ENCODE measurements around the gene TBX10.
"Not testable (repeated sequence)": the region's sequence is repeated elsewhere in the genome, so short reads cannot be mapped to it uniquely, and the experiment has no call there.

Gene TBX10

DNA sequence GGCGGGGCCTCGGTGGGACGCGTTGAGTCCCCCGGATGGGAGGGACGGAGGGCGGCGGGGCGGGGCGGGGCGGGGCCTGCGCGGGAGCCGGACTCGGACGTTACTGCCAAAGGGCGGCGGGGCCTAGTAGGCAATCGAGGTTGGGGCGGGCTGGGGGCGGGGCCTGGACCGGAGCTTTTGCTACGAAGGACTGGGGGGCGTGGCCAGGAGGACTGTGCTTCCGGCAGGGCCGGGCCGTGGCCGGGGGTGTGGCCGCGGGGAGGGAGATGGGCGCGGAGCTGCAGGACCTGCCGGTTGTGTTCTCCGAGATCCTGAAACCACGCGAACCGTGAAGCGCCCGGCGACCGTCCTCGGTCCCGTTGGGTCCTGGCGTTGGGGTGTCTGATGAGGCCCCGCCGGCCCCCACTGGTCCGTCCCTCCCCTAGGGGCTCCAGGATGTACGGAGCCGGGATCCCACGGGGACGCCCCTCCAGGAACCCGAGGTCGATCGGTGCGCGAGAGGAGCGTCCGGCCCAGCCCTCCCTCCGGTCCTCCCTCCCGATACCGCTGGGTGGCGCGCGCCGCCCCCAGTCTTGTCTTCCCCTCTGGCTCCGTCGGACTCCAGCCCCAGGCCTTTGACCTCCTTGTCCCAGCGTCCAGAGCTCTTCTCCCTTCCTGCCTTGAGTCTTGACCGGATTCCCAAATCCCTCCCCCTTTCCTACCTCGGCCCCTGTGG, 9.2 kb downstream of the TBX10 start:
- DNase-seq: peak; percentile 89 to 96

DNA sequence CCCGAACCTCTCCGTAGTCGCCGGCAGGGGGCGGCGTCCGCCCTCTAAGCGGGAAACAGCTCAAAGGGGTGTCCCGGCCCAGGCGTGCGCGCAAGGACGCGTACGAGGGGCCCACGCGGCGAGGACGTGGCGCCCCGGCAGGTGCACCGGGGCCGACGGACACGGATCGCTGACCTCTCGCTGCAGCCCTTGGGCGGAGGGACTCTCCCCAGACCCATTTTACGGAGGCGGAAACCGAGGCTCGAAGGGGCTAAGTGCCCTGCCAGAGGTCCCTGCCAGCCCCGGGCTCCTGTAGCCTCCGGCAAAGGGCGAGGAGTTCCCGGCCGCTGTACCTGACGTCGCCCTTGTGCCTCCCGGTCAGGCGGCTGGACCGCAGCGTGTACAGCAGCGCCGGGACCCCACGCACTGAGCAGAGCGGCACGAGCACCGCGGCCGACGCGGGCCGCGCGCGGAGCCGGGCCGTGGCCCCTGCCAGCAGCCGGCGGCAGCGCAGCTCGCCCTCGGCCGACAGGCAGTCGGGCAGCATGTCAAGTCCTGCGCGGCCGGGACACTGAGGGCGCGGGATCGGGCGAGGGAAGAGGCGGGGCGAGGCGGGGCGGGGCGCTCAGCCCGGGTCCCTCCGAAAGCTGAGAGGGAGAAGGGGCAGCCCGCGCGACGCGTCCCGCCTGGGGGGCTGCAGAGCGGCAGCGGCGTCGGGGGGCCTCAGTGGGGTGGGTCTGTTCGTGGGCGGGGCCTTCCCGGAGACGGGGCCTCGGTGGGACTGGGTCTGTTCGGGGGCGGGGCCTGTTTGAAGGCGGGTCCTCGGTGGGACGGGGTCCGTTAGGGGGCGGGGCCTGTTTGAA, 10.0 kb downstream of the TBX10 start, which contains the start of gene NUDT8:
Gene NUDT8, minus strand, starts transcription at position 552 of the 842 bp plus-strand sequence. Its CDS starts 26 bp downstream, at position 526.
- DNase-seq: peak; percentile 67 to 73

DNA sequence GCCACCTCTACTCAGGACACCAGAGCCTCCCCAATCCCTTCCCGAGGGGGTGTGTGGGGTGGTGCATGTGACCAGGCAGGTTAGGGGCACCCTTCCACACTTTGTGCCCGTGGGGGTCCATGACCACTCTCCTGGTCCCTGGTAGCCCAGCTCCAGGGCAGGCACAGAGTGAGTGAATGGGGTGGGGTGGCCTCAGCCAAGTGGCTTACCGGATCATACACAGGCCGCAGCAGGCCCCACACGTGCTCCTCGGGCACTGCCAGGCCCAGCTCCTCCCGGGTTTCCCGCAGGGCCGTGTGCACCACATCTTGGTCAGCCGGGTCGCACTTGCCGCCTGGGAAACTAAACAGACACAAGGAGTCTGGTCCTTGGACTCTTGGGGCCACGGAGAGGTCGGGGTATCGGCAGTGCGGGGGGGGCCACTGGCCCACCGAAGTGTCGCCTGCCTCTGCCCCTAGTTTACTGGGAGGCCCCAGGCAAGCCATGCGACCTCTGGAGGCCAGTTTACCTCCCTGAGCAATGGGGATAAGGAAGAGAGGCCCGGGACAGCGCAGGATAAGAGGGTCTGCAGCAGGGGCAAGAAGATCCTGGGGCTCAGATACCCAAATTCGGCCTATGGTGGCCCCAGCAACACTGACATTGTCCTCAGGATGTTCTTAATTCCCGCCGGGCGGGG, 10.7 kb downstream of the TBX10 start:
- no peak for DNase-seq

DNA sequence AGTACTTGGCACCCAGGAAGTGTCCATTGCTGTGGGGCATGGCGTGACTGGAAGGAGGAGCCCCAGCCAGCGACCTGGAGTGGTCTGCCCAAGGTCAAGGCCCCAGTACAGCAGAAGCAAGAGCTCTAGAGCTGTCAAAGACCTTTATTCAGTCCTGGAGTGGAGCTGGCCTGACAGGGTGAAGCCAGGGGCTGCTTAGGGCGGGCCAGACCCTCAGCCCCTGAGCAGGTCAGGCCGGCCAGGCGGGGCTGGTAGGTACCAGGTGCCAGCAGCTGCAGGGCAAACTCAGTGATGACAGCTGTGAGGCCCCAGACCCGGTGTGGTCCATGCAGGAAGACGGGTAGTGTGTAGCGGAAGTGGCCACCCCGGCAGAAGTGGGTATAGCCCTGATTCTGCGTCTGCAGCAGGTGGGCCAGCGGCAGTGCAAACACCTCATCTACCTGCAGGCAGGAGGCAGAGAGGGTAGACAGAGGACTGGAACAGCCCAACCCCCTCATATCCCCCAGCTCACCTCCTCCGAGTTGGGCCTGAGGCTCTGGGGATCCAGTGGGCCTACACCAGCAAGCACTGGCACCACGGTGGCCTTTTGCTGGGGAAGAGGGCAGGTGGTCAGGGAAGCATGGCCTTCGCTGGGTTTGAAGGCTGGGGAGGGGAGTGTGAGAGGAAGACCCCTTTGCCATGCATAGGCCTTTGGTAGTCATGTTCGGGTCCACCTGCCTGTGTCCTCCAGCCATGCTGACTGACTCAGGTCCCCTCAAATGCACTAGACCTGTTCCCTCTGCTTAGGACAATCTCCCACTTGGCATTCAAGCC, 11.5 kb downstream of the TBX10 start:
- DNase-seq: no peak

DNA sequence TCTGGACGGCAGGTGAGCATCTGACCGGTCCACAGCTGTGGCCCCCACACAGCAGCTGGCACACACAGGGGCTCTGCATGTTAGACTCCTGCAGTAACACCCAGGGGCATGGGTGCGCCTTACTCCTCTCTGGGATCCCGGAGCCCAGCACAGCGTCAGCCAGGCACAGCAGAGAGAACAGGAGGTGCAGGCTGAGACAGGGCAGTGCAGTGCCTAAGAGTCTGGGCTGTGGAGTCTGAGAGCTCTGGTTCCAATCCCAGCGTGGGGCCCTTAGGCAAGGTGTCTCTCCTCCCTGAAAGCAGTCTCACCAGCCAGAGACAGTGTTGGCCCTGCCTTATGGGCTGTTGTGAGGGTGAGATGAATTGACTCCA, 12.1 kb downstream of the TBX10 start:
- DNase-seq: no peak

DNA sequence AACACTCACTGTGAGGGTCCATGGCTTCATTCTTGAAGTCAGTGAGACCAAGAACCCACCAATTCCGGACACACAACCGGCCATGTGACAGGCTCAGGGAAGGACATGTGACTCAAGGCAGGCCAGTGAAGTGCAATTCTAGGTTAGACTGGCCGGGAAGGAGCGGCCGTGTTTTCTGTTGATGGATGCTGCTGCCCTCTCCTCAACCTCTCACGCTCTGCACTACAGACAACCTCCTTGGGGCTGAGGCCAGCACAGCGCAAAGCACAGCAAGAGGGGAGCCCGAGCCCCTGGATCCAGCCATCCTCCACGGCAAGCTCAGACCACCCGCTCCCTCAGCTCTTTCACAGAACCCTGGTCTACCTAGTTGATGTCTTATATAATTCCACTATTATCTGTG, 12.6 kb downstream of the TBX10 start:
- no peak for DNase-seq

DNA sequence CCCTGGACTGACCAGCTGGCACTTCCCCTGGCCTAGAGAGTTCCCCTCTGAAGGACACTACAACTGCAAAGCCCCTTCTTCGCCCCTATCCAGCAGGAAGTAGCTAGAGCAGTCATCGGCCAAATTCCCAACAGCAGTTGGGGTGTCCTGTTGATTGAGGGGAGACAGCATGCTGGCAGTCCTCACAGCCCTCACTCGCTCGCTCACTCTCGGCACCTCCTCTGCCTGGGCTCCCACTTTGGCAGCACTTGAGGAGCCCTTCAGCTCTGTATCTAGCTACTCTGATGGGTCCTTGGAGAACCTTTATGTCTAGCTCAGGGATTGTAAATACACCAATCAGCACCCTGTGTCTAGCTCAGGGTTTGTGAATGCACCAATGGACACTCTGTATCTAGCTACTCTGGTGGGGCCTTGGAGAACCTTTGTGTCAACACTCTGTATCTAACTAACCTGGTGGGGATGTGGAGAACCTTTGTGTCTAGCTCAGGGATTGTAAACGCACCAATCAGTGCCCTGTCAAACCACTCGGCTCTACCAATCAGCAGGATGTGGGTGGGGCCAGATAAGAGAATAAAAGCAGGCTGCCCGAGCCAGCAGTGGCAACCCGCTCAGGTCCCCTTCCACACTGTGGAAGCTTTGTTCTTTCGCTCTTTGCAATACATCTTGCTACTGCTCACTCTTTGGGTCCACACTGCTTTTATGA, 13.3 kb downstream of the TBX10 start:
- DNase-seq: not testable (repeated sequence)

DNA sequence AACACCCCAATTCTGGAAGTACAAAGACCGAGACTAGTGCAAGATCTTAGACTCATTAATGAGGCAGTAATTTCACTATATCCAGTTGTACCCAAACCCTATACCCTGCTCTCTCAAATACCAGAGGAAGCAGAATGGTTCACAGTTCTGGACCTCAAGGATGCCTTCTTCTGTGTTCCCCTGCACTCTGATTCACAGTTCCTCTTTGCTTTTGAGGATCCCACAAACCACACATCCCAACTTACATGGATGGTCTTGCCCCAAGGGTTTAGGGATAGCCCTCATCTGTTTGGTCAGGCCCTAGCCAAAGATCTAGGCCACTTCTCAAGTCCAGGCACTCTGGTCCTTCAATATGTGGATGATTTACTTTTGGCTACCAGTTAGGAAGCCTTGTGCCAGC, 15.8 kb downstream of the TBX10 start:
- not testable (repeated sequence) for DNase-seq

DNA sequence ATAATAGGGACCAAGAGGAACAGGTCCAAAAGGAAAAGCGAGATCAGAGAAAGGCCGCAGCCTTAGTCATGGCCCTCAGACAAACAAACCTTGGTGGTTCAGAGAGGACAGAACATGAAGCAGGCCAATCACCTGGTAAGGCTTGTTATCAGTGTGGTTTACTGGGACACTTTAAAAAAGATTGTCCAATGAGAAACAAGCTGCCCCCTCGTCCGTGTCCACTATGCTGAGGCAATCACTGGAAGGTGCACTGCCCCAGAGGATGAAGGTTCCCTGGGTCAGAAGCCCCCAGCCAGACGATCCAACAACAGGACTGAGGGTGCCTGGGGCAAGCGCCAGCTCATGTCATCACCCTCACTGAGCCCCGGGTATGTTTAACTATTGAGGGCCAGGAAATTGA, 16.7 kb downstream of the TBX10 start:
- DNase-seq: not testable (repeated sequence)

DNA sequence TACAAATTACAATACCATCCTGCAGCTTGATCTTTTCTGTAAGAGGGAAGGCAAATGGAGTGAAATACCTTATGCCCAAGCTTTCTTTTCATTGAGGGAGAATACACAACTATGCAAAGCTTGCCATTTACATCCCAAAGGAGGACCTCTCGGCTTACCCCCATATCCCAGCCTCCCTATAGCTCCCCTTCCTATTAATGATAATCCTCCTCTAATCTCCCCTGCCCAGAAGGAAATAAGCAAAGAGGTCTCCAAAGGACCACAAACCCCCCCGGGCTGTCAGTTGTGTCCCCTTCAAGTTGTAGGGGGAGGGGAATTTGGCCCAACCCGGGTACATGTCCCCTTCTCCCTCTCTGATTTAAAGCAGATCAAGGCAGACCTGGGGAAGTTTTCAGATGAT, 17.6 kb downstream of the TBX10 start:
- DNase-seq: not testable (repeated sequence)

DNA sequence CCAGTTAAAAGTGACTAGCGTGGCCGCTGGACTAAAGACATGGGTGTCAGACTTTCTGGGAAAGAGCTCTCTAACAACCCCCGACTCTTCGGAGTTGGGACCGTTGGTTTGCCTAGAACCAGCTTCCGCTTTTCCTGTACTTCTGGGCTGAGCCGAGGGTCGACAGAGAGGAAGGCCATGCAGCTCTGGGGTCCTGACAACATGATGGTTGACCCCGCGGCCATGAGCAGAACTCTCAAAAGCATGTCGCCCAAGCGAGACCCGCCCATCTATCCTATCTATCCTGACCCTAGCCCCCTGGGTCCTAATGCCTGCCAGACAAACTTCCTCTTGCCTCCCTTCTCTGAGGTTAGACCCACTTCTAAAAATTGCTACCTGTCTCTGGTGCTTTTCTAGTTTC, 18.9 kb downstream of the TBX10 start:
- not testable (repeated sequence) for DNase-seq

DNA sequence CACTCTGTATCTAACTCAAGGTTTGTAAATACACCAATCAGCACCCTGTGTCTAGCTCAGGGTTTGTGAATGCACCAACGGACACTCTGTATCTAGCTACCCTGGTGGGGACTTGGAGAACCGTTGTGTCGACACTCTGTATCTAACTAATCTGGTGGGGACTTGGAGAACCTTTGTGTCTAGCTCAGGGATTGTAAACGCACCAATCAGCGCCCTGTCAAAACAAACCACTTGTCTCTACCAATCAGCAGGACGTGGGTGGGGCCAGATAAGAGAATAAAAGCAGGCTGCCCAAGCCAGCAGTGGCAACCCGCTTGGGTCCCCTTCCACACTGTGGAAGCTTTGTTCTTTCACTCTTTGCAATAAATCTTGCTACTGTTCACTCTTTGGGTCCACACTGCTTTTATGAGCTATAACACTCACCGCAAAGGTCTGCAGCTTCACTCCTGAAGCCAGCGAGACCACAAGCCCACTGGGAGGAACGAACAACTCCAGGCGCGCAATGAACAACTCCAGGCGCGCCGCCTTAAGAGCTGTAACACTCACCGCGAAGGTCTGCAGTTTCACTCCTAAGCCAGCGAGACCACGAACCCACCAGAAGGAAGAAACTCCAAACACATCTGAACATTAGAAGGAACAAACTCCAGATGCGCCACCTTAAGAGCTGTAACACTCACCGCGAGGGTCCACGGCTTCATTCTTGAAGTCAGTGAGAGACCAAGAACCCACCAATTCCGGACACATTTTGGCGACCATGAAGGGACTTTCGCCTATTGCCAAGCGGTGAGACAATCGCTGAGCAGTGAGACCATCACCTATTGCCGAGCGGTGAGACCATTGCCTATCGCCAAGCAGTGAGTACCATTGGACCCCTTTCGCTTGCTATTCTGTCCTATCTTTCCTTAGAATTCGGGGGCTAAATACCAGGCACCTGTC, 19.6 kb downstream of the TBX10 start:
- not testable (repeated sequence) for DNase-seq

DNA sequence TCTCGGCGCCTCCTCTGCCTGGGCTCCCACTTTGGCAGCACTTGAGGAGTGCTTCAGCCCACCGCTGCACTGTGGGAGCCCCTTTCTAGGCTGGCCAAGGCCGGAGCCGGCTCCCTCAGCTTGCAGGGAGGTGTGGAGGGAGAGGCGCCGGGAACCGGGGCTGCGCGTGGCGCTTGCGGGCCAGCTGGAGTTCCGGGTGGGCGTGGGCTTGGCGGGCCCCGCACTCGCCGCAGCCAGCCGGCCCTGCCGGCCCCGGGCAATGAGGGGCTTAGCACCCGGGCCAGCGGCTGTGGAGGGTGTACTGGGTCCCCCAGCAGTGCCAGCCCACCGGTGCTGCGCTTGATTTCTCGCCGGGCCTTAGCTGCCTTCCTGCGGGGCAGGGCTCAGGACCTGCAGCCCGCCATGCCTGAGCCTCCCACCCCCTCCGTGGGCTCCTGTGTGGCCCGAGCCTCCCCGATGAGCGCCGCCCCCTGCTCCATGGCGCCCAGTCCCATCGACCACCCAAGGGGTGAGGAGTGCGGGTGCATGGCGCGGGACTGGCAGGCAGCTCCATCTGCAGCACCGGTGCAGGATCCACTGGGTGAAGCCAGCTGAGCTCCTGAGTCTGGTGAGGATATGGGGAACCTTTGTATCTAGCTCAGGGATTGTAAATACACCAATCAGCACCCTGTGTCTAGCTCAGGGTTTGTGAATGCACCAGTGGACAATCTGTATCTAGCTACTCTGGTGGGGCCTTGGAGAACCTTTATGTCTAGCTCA, 20.5 kb downstream of the TBX10 start:
- not testable (repeated sequence) for DNase-seq

DNA sequence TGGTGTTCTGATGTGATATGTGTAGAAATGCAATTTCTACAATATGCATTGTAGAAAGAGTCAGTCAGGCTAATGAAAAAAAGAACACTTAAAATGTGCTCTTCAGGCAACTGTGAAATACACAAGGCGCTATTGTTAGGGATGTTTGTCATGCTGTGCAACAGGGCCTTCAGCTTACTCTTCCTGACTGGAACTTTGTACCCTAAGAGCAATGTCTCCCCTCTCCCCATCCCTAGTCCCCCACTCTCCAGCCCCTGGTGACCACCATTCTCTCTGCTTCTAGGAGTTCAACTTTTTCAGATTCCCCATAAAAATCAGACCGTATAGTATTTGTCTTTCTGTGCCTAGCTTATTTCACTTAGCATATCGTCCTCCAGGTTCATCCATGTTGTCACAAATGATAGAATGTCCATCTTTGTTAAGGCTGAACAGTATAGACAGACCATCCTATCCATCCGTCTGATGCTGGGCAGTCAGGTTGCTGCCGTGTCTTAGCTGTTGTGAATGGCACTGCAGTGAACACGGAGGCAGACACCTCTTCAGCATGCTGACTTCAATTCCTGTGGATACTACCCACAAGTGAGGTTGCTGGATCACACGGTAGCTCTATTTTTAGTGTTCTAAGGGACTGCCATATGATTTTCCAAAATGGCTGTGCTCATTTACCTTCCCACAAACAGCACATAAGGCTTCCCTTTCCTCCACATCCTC, 22.2 kb downstream of the TBX10 start:
- no peak for DNase-seq

DNA sequence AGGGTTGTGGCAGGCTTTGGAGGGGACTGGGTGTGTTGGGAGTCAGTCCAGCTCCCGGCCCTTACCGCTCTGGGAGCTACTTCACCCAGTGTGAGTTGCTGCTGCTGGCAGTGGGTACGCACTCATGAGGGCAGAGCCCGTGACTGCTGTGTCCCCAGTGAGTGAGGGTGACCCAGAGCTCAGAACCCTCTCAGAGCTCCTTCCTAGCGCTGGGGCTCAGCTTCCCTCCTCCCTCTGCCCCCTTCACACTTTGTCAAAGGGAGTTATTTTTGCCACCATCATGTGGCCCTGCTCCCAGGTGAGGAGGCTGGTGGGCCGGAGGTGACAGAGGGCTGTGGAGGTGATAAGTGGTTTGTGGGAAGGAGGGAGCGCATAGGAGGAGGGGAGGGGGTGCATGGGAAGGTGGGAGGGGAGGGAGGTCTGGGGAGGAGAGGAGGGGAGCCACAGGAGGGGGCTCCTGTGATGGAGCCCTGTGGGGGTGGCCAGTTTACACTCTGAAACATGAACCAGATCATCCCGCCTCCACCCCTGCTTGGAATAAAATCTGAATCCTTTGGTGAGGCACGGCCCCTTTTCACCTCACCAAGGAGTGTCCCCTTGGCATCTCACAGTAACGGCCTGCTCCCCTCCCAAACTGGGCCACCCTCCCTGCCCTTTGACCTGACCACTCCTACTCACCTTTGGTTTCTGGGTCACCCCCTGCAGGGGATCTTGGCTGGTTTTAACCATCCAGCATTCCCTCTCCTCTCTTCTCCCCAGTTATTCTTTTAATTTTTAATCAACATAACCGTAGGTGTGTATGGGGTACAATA, 22.9 kb downstream of the TBX10 start:
- no peak for DNase-seq

DNA sequence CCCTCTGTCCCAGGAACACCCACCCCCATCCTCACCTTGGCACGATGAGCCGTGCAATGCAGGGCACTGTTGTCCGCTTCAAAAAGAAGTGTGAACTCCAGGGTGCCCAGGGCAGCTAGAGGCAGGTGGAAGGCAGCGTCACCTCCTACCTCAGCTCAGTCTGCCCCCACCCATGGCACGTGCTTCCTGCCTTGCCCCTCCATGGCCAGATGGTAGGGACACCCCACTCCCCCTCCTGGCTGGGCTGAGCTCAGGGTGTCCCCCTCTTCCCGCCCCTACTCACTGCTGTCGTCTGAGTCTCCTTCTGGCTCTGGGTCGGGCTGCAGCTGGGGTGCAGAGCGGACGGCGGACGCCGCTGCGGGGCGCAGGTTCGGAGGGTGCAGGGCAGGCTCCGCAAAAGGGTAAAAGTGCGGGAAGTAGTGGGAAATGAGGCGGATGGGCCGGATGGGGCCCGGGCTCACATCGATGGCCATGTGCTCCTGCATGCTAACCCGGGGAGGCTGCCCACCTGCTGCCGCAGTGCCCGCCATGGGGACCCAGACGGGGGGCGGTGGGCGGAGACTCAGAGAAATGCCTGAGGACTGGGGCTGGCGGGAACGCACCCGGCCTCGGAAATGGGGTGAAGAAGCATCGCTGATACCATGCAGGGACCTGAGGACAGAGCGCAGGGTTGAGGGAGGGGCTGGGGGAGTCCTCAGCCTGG, 23.7 kb downstream of the TBX10 start:
- DNase-seq: no peak
